Right lobe of liver (tissue), 6 donors: ENCODE data around the gene TPM3. TPM values are rescaled to one million over a fixed set of nuclear protein-coding genes. Genes with fewer than 3 reads are reported as not detected.

Experiments
- ATAC-seq, 4 donors: fragments of 200-7000 bp; cut with Tn5 transposase; one replicate each; pipeline ENCODE4 v1.9.1; 2020; ENCODE audit warnings: mild to moderate bottlenecking in 4 of 4, moderate library complexity in 4 of 4
- DNase-seq, 3 donors: peaks; one replicate each; pipeline ENCODE4 v3.0.0-alpha.2; 2020
- H3K27ac ChIP-seq, 3 donors: fragments of 200-600 bp; one replicate each; pipeline ENCODE4 v1.8.0; 2022
- H3K27me3 ChIP-seq, 2 donors: fragments of 200-600 bp; one replicate each; pipeline ENCODE4 v1.8.0; 2022
- H3K36me3 ChIP-seq, 4 donors: fragments of 200-600 bp; sonication (generic) in 1 of 4; one replicate each; pipeline versions ENCODE4 v1.5.1 to v1.8.0; 2017 to 2022; ENCODE audit warnings: control low read depth in 1 of 4
- H3K4me1 ChIP-seq, 4 donors: fragments of 200-600 bp; sonication (generic) in 1 of 4; one replicate each; pipeline versions ENCODE4 v1.5.1 to v1.8.0; 2017 to 2022; ENCODE audit warnings: control low read depth in 1 of 4
- H3K4me3 ChIP-seq, 3 donors: fragments of 200-600 bp; one replicate each; pipeline ENCODE4 v1.8.0; 2022
- H3K9me3 ChIP-seq, 4 donors: fragments of 200-600 bp; sonication (generic) in 1 of 4; one replicate each; pipeline versions ENCODE4 v1.5.1 to v1.8.0; 2017 to 2022; ENCODE audit warnings: control low read depth in 1 of 4
- CTCF ChIP-seq, 4 donors: fragments of 200-600 bp in 3 of 4; fragments of 450-650 bp in 1 of 4; IDR thresholded peaks; one replicate each; pipeline versions ENCODE4 v1.5.1 to v1.8.0; 2016 to 2022; ENCODE audit warnings: antibody characterized with exemption in 4 of 4, mild to moderate bottlenecking in 2 of 4
- POLR2A ChIP-seq: fragments of 450-650 bp; IDR thresholded peaks from one replicate; pipeline ENCODE4 v1.6.1; 2017; ENCODE audit warnings: antibody characterized with exemption, mild to moderate bottlenecking
- WGBS: methylation state at CpG from one replicate; pipeline ENCODE4 v1.1.6; 2018; ENCODE audit warnings: low coverage, low lambda C conversion rate; ENCODE audit not compliant: insufficient coverage; ENCODE audit errors: missing lambda C conversion rate; 5-methylcytosine and 5-hydroxymethylcytosine counted together
- intact Hi-C, 2 donors: fragments of 100-400 bp; cut with DNase I; formaldehyde crosslinking; loops; one replicate each; pipeline versions ENCODE4 v1.11.2 to v1.14.1; 2022
- total RNA-seq, 6 experiments: library from RNA; depleted of rRNA in 2 of 6; stranded (reverse); fragments of >200 nt in 2 of 6; fragmentation: NEBNext Ultra II Directional in 3 of 6; extraction: Animal tissue kit (Norgen Biotek cat#: 25700) in 3 of 6; gene quantifications; one replicate each; pipeline versions ENCODE4 v1.1.0 to v1.2.4, GENCODE V29; 2016 to 2023
- donor health status: DM: no; HTN: yes; CAD: no.
- donor health status: DM: no; HTN: no; CAD: no.
- donor health status: DM: no; HTN: no; CAD: no.
- donor health status: DM: no; HTN: yes; CAD: no.
- donor health status: DM: no; HTN: yes; CAD: no.

Gene TPM3
- total RNA-seq, 6 experiments from 2014 or later, result 76.3 to 189 (median 120) TPM

GRCh38 chr1:154220970-154221277 is 29.0 kb upstream of the TPM3 start:
- Histone ChIP-seq H3K27ac (peak overlapping the region; percentile 90 to 99 (median 95)), H3K27me3 (no peaks in the 10 kb centered on the region), H3K4me3 (peak overlapping the region; percentile 73 to 81 (median 80)), H3K36me3 (peaks cover 0 to 36% (median 5%) of the 10 kb centered on the region in 4 donors), H3K9me3 (no peaks in the 10 kb centered on the region), H3K4me1 (peaks cover 0 to 46% (median 18%) of the 10 kb centered on the region in 4 donors)
- ATAC-seq (no peak), DNase-seq (no peak)
- WGBS, result 0% methylated on average over 7 of the region's 33 CpGs
- intact Hi-C loops, result no loop called here
- no peak for TF ChIP-seq CTCF (IDR thresholded peaks at IDR 0.05)
- TF ChIP-seq POLR2A, result peak; percentile 13

- peak; percentile 91 to 96 (median 94) for ATAC-seq
- TF ChIP-seq CTCF (IDR thresholded peaks at IDR 0.05) (no peak), POLR2A (peak; percentile 79)
- no peaks in the 10 kb centered on the region for H3K9me3 ChIP-seq
- intact Hi-C loops, result no loop called here
- WGBS, result 1% methylated on average over 42 of the region's 73 CpGs
- peak within 1 kb of the TSS; percentile 73 to 81 (median 80) for H3K4me3 ChIP-seq
- DNase-seq, result peak; percentile 99 to 100 (median 99)
- H3K27me3 ChIP-seq, result no peaks in the 10 kb centered on the region
- peaks cover 0 to 31% (median 3%) of the 10 kb centered on the region in 4 donors for H3K36me3 ChIP-seq
- peaks cover 0 to 45% (median 18%) of the 10 kb centered on the region in 4 donors for H3K4me1 ChIP-seq
- peak within 1 kb of the TSS; percentile 94 to 99 (median 99) for H3K27ac ChIP-seq
Observed at GRCh38 chr1:154220071-154220969, 28.4 kb upstream of the TPM3 start, which contains the start of gene UBAP2L. TSS of gene UBAP2L (plus strand) at chr1:154220955. CDS start at chr1:154225124, 4,169 bp downstream.

- TF ChIP-seq CTCF (IDR thresholded peaks at IDR 0.05) (peak in 1 of 4 donors; percentile 6), POLR2A (no peak)
- peak in 2 of 3 donors; percentile 29 to 53 for DNase-seq
- peak in 2 of 4 donors; percentile 12 to 18 for ATAC-seq
- WGBS, result 9% methylated on average over 5 of the region's 5 CpGs
- peak overlapping the region; percentile 94 to 99 (median 99) for H3K27ac ChIP-seq
- H3K36me3 ChIP-seq, result peaks cover 0 to 25% (median 2%) of the 10 kb centered on the region in 4 donors
- intact Hi-C loops, result no loop called here
- peak overlapping the region; percentile 71 to 80 (median 78) for H3K4me3 ChIP-seq
- H3K9me3 ChIP-seq, result no peaks in the 10 kb centered on the region
- peaks cover 0 to 37% (median 17%) of the 10 kb centered on the region in 4 donors for H3K4me1 ChIP-seq
- no peaks in the 10 kb centered on the region for H3K27me3 ChIP-seq
Observed at GRCh38 chr1:154219541-154219940, 27.6 kb upstream of the TPM3 start.

- TF ChIP-seq POLR2A (no peak), CTCF (IDR thresholded peaks at IDR 0.05) (no peak)
- H3K36me3 ChIP-seq, result peaks cover 0 to 32% (median 6%) of the 10 kb centered on the region in 4 donors
- intact Hi-C loops, result no loop called here
- no peak overlapping the region for H3K4me3 ChIP-seq
- H3K4me1 ChIP-seq, result peaks cover 0 to 34% (median 12%) of the 10 kb centered on the region in 4 donors
- ATAC-seq (no peak), DNase-seq (no peak)
- peak overlapping the region in 2 of 3 donors; percentile 99 for H3K27ac ChIP-seq
- H3K27me3 ChIP-seq, result no peaks in the 10 kb centered on the region
- 40% methylated on average over 3 of the region's 3 CpGs for WGBS
- no peaks in the 10 kb centered on the region for H3K9me3 ChIP-seq
Observed at GRCh38 chr1:154218545-154218944, 26.6 kb upstream of the TPM3 start.
